ENCODE data around the gene RNFT2.

DNA sequence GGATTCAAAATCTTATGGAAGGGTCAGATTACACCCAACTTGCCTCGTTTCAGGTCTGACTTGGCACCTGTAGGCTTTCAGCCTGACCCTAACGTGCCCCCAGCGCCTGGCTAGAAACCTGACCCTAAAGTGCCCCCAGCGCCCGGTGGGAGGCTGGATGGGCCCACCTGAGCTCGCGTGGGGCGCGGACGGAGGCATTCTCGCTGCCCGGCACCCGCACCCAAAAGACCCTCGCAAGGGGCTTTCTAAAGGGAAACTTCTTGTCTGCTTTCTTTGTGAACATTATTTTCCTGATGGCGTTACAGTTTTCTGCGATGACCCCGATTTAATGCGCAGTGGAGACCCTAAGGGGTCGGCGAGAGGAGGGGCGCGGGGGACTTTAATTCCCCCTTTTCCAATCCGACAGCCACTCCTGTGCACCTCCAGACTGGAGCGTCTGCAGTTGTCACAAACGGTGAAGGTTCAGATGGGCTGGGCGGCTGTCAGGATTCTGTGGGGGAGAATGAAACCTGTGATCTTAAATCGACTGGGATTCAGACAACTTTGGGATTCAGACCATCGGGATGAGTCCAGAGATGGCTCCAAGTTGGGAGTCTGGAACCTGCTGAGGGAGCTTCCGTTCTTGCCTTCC lies 143.9 kb downstream of the RNFT2 start:
- TF ChIP-seq ESRRA (IDR thresholded peaks at IDR 0.05; ENCODE audit: borderline replicate concordance, low read length) (no peak), RNF2 (IDR thresholded peaks at IDR 0.05; ENCODE audit: borderline replicate concordance, low read depth) (no peak)
